GM23338 (cell line): Measurements from ENCODE around the gene SSR4. TPM values are rescaled to one million over a fixed set of nuclear protein-coding genes. Genes with fewer than 3 reads are reported as not detected.

Source experiments
- CREB1 ChIP-seq: fragments of 250-450 bp; sonication (Bioruptor Pico); IDR thresholded peaks from 2 replicates; pipeline ENCODE4 v1.5.0; 2020; ENCODE audit warnings: low read depth, mild to moderate bottlenecking, moderate library complexity
- CTCF ChIP-seq, 2 experiments: fragments of 200-600 bp in 1 of 2; sonication (generic) in 1 of 2; conservative IDR thresholded peaks; 2 replicates each; pipeline versions ENCODE4 v1.5.1 to v1.6.1; 2016 to 2017; ENCODE audit warnings: antibody characterized with exemption in 2 of 2, low read depth in 2 of 2, mild to moderate bottlenecking in 2 of 2, moderate library complexity in 1 of 2
- EZH2 ChIP-seq: fragments of 200-600 bp; sonication (generic); IDR thresholded peaks from one replicate; pipeline ENCODE4 v1.8.0; 2017; ENCODE audit warnings: antibody characterized with exemption, mild to moderate bottlenecking, low read depth; ENCODE audit not compliant: unreplicated experiment
- EZH2phosphoT487 ChIP-seq: fragments of 200-600 bp; sonication (generic); IDR thresholded peaks from one replicate; pipeline ENCODE4 v1.8.1; 2018; ENCODE audit warnings: antibody characterized with exemption; ENCODE audit not compliant: unreplicated experiment
- JUNB ChIP-seq: IDR thresholded peaks from one replicate; pipeline ENCODE4 v1.6.1; 2016; ENCODE audit warnings: antibody characterized with exemption; ENCODE audit not compliant: unreplicated experiment
- NANOG ChIP-seq: IDR thresholded peaks from 2 replicates; pipeline ENCODE4 v1.6.1; 2016; ENCODE audit warnings: antibody characterized with exemption, borderline replicate concordance
- POLR2AphosphoS5 ChIP-seq: IDR thresholded peaks from 2 replicates; pipeline ENCODE4 v1.6.1; 2016; ENCODE audit warnings: antibody characterized with exemption, low read depth
- REST ChIP-seq: IDR thresholded peaks from one replicate; pipeline ENCODE4 v1.6.1; 2018; ENCODE audit warnings: antibody characterized with exemption; ENCODE audit not compliant: unreplicated experiment
- STAT1 ChIP-seq: IDR thresholded peaks from one replicate; pipeline ENCODE4 v1.6.1; 2016; ENCODE audit warnings: antibody characterized with exemption; ENCODE audit not compliant: unreplicated experiment
- ZNF114 ChIP-seq: fragments of 250-450 bp; sonication (Bioruptor Pico); IDR thresholded peaks from 2 replicates; pipeline ENCODE4 v1.5.0; 2020; ENCODE audit warnings: mild to moderate bottlenecking, moderate library complexity
- ZNF462 ChIP-seq: fragments of 250-450 bp; sonication (Bioruptor Pico); IDR thresholded peaks from 2 replicates; pipeline ENCODE4 v1.5.0; 2020; ENCODE audit warnings: mild to moderate bottlenecking, moderate library complexity
- polyA plus RNA-seq: library from polyadenylated mRNA; unstranded; fragments of >200 nt; fragmentation: Nextera tagmentation; extraction: Ambion mirVana; gene quantifications from 2 replicates; pipeline ENCODE4 v1.2.1, GENCODE V29; 2016
- total RNA-seq: library from RNA; depleted of rRNA; stranded (reverse); fragments of >200 nt; shearing (Covaris generic); gene quantifications from 2 replicates; pipeline ENCODE4 v1.2.3, GENCODE V29; 2014

The SSR4 gene
- total and polyA plus RNA-seq, 2 experiments from 2014 or later: 107 to 352 TPM

GRCh38 chrX:153828723-153829548 is 34.5 kb downstream of the SSR4 start (continued):
- TF ChIP-seq ZNF462 (CRISPR knock-in tag): no peak
- no peak for TF ChIP-seq EZH2
- TF ChIP-seq REST: no peak
- TF ChIP-seq NANOG: no peak
- no peak for TF ChIP-seq CREB1 (CRISPR knock-in tag)
- no peak for TF ChIP-seq EZH2phosphoT487
- no peak for TF ChIP-seq STAT1
- TF ChIP-seq CTCF (conservative IDR thresholded peaks at IDR 0.05; ENCODE audit: low read depth in 2 of 2): no peak
- no peak for TF ChIP-seq JUNB
- no peak for TF ChIP-seq POLR2AphosphoS5
- TF ChIP-seq ZNF114: no peak
